ENCODE results near the gene LAMB3.
A peak's percentile ranks its signal among the peaks of the same experiment; 100 is the strongest.

LAMB3 gene

GRCh38 chr1:209616366-209617046, 35.7 kb downstream of the LAMB3 start:
- DNase-seq, result no peak

- DNase-seq, result no peak
These were observed 37.3 kb downstream of the LAMB3 start for GRCh38 chr1:209614906-209615305.

- no peak for DNase-seq
These were observed 38.1 kb downstream of the LAMB3 start for GRCh38 chr1:209614151-209614420.

GRCh38 chr1:209613400-209614150, 38.6 kb downstream of the LAMB3 start:
- DNase-seq, result no peak

- DNase-seq, result no peak
These were observed 39.4 kb downstream of the LAMB3 start for GRCh38 chr1:209612646-209613399.

- DNase-seq, result peak; percentile 6
These were observed 40.3 kb downstream of the LAMB3 start for GRCh38 chr1:209611771-209612570.

GRCh38 chr1:209610631-209610905, 41.7 kb downstream of the LAMB3 start:
- no peak for DNase-seq

- no peak for DNase-seq
These were observed 42.2 kb downstream of the LAMB3 start for GRCh38 chr1:209609791-209610630.

GRCh38 chr1:209609041-209609790, 43.0 kb downstream of the LAMB3 start:
- DNase-seq, result no peak

GRCh38 chr1:209607795-209608178, 44.4 kb downstream of the LAMB3 start:
- DNase-seq, result no peak

- DNase-seq, result no peak
These were observed 45.0 kb downstream of the LAMB3 start for GRCh38 chr1:209607102-209607794.

- no peak for DNase-seq
These were observed 48.3 kb downstream of the LAMB3 start for GRCh38 chr1:209603877-209604276.

- peak; percentile 52 for DNase-seq
These were observed 50.2 kb downstream of the LAMB3 start for GRCh38 chr1:209601809-209602657.

GRCh38 chr1:209600541-209600940, 51.7 kb downstream of the LAMB3 start:
- DNase-seq, result no peak

- DNase-seq, result no peak
These were observed 54.0 kb downstream of the LAMB3 start for GRCh38 chr1:209598227-209598626.

GRCh38 chr1:209597499-209597898, 54.7 kb downstream of the LAMB3 start:
- DNase-seq, result no peak

GRCh38 chr1:209595599-209596285, 56.5 kb downstream of the LAMB3 start:
- no peak for DNase-seq

- DNase-seq, result no peak
These were observed 57.2 kb downstream of the LAMB3 start for GRCh38 chr1:209595028-209595427.

- no peak for DNase-seq
These were observed 57.8 kb downstream of the LAMB3 start for GRCh38 chr1:209594440-209594839.

GRCh38 chr1:209593747-209594146, 58.5 kb downstream of the LAMB3 start:
- no peak for DNase-seq
